Measurements from ENCODE around the gene ITGAL.
A peak's percentile ranks its signal among the peaks of the same experiment; 100 is the strongest.
"Not testable (repeated sequence)": the region's sequence is repeated elsewhere in the genome, so short reads cannot be mapped to it uniquely, and the experiment has no call there.

The ITGAL gene

DNA sequence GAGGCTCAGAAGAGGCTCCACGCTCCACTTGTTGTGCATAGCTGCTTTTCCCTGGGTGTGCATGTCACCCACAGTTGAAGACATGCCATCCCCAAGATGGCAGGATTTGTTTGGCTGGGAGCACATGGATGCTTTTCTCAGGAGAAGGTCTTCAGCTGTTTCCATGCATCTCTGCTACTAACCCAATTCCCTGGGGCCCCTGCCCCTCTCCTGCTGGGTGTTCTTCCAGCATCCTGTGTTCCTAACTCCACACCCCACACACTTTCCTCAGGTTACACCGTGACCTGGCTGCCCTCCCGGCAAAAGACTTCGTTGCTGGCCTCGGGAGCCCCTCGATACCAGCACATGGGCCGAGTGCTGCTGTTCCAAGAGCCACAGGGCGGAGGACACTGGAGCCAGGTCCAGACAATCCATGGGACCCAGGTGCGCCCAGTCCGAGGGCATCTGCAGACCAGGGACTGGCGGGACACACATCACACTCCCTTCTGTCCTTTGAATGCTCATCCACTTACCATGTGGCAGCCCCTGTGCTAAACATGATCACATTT is 21.5 kb downstream of the ITGAL start:
- no peak for DNase-seq

DNA sequence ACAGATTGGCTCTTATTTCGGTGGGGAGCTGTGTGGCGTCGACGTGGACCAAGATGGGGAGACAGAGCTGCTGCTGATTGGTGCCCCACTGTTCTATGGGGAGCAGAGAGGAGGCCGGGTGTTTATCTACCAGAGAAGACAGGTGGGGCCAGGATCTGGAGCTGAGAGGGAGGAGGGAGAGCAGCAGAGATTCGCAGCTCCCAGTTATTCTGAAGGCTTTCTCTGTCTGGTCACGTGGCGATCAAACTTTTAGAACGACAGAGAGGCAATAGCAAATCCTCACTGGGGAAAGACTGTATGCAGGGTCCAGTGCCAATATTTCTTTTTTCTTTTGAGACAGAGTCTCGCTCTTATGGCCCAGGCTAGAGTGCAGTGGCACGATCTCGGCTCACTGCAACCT is 22.2 kb downstream of the ITGAL start:
- no peak for DNase-seq

DNA sequence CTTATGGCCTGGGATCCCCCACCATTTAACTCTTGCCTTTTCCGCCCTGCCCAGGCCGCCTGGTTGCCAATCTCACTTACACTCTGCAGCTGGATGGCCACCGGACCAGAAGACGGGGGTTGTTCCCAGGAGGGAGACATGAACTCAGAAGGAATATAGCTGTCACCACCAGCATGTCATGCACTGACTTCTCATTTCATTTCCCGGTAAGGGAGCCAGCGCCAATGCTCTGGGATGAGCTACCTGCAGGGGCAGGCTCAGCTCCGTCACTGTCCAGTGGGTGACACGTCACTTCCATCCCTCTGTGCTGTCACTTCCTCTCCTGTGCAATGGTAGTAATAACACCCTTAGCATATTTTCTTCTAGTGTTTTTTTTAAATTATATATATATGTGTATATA is 26.7 kb downstream of the ITGAL start:
- DNase-seq: no peak

DNA sequence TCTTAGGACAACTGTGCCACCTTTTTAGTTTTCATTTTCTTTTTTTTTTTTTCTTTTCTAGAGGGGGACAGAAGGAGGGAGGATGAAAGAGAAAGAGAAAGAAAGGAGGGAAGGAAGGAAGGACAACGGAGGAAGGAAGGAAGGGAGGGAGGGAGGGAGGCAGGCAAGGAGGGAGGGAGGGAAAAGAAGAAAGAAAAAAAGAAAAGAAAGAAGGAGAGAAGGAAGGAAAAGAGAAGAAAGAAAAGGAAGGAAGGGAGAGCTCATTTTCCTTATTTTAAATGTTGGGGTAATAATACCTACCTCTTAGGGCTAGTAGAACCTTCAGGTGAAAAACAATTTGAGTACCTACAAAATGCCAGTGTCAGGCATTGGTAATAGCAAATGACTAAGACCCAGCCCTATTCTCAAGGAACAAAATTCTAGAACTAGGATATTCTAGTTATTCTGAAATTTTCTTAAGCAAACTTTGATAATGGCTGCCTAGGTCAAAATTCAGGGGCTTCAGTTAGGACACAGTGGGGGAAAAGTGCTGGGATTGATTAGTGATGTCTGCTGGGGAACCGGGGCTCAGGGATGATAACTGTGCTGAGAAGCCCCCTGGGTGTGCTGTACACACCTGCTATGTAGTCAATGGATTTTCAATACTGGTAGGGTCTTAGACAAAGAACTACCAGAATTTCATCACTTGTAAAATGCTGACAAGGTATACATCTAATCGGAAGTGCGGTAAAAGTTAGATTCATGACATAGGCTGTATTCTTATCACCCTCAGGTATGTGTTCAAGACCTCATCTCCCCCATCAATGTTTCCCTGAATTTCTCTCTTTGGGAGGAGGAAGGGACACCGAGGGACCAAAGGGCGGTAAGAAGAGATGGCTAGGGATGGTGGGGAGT is 31.1 kb downstream of the ITGAL start:
- DNase-seq: no peak

DNA sequence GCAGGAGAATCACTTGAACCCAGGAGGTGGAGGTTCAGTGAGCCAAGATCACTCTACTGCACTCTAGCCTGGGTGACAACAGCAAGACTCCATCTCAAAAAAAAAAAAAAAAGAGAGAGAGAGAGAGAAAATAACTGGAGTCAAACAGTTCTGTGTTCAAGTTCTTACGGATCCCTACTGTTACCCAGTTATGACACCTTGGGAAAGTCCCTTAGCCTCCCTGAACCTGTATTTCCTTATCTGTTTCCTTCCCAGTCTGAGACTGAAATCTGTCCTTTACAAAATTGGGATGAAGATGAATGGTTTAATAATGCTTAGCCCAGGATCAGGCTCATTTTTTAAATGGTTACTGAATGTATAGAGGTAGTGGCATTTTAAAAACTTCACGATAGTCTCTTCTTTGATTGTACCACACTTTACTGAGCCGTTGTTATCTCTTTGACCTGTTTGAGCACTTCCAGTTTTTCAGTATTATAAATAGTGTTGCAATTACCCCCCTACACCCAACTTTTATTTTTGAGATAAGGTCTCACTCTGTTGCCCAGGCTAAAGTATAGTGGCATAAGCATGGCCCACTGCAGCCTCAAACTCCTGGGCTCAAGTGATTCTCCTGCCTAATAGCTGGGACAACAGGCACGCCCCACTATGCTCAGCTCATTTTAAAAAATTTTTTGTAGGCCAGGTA is 36.7 kb downstream of the ITGAL start:
- DNase-seq: no peak

DNA sequence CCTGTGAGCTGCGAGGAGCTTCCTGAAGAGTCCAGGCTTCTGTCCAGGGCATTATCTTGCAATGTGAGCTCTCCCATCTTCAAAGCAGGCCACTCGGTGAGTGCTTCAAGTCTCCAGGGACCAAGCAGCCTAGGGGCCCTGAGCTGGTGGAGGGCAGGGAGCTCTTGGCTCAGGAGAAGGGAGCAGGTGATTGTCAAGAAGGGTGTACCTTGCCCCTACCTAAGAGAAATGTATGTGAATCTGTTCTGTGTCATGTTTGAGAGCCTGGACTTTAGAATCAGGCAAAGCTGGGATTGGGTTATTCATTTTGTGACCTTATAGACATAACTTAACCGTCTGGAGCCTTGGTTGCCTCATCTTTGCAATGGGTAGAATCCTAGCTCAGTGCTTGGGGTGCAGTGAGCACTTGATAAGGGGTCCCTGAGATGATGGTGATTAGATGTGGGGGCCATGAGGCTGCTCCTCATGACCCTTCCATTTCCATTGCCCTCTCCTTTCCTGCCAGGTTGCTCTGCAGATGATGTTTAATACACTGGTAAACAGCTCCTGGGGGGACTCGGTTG is 37.9 kb downstream of the ITGAL start:
- DNase-seq: no peak

DNA sequence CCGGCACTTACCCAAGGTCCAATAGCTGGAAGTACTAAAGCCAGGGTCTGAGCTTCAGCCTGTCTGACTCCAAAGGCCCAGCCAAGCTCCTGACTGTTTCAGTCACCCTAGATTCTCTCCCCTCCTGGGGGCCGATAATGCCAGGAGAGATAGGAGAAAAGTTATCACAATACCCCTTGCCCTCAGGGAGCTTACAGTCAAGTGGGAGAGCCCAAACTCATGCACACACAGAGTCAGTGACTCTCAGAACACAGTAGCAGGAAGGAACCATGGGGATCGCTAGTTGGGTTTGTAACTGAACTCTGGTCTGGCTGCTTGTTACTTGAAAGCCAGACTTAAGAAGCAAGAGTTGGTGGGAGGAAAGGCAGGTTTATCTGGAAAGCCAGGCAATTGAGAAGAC is 39.0 kb downstream of the ITGAL start:
- no peak for DNase-seq

DNA sequence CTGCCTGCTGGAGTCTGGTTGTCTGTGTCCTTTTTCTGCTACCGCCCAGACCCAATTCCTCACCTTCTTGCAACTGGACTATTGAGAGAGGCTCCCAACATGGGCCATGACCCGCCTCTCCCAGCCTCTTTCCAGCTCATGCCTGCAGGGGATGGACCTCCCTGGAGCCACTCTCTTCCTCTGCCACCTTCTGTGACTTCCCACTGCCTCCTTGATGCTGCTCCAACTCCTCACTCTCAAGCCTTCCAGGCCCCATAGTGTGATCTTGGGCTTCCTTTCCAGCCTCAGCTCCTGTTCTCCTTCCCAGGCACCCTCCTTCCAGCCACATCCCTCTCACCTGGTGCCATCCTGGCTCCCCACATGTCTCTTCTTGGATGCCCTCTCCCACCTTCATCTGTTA is 42.7 kb downstream of the ITGAL start:
- no peak for DNase-seq

DNA sequence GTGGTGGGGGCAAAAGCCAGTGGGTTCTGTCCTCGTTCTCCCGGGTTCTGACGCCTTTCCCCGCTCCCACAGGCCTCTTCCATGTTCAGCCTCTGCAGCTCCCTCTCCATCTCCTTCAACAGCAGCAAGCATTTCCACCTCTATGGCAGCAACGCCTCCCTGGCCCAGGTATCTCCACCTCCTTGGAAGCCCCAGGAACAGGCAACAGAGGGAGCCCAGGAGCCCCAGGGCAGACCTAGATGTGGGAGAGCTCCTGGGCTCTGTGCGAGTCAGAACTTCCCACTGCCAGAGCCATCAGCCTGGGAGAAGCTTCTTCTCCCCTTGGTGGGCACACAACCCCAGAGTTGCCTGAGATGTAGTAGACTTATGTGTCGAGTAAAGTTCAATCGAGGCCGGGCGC is 46.0 kb downstream of the ITGAL start:
- no peak for DNase-seq

DNA sequence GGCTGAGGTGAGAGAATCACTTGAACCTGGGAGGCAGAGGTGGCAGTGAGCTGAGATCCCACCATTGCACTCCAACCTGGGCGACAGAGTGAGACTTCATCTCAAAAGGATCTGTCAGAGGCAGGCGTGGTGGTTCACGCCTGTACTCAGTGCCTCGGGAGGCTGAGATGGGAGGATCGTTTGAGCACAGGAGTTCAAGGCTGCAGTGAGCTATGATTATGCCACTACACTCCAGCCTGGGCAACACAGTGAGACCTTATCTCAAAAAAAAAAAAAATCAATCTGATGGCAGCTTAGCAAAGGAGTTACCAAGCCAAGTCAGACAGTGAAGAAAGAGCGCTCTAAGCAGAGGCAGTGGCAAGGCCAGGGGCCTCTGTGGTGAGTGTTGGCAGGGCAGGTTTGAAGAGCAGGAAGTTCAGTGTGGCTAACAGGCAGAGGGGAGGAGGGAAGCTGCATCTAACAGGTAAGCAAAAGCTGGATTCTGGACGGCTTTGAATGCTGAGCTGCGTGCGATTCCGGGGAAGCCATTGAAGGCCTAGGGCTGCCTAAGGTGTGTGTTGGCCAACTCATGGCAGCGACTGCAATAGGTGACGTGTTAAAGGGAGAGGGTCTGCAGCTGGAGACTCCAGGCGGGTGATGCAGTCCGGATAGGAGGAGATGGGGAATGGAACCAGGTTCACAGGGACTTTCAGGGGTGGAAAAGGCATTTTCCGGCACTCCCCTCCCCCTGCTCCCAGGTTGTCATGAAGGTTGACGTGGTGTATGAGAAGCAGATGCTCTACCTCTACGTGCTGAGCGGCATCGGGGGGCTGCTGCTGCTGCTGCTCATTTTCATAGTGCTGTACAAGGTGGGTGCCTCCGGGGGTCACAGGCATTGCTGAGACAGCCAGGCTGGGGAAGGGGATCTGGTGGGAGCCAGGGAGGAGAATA is 46.8 kb downstream of the ITGAL start:
- no peak for DNase-seq

DNA sequence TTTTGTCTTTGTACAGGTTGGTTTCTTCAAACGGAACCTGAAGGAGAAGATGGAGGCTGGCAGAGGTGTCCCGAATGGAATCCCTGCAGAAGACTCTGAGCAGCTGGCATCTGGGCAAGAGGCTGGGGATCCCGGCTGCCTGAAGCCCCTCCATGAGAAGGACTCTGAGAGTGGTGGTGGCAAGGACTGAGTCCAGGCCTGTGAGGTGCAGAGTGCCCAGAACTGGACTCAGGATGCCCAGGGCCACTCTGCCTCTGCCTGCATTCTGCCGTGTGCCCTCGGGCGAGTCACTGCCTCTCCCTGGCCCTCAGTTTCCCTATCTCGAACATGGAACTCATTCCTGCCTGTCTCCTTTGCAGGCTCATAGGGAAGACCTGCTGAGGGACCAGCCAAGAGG is 48.9 kb downstream of the ITGAL start:
- no peak for DNase-seq

DNA sequence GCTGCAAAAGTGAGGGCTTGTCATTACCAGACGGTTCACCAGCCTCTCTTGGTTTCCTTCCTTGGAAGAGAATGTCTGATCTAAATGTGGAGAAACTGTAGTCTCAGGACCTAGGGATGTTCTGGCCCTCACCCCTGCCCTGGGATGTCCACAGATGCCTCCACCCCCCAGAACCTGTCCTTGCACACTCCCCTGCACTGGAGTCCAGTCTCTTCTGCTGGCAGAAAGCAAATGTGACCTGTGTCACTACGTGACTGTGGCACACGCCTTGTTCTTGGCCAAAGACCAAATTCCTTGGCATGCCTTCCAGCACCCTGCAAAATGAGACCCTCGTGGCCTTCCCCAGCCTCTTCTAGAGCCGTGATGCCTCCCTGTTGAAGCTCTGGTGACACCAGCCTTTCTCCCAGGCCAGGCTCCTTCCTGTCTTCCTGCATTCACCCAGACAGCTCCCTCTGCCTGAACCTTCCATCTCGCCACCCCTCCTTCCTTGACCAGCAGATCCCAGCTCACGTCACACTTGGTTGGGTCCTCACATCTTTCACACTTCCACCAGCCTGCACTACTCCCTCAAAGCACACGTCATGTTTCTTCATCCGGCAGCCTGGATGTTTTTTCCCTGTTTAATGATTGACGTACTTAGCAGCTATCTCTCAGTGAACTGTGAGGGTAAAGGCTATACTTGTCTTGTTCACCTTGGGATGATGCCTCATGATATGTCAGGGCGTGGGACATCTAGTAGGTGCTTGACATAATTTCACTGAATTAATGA is 49.5 kb downstream of the ITGAL start:
- no peak for DNase-seq

DNA sequence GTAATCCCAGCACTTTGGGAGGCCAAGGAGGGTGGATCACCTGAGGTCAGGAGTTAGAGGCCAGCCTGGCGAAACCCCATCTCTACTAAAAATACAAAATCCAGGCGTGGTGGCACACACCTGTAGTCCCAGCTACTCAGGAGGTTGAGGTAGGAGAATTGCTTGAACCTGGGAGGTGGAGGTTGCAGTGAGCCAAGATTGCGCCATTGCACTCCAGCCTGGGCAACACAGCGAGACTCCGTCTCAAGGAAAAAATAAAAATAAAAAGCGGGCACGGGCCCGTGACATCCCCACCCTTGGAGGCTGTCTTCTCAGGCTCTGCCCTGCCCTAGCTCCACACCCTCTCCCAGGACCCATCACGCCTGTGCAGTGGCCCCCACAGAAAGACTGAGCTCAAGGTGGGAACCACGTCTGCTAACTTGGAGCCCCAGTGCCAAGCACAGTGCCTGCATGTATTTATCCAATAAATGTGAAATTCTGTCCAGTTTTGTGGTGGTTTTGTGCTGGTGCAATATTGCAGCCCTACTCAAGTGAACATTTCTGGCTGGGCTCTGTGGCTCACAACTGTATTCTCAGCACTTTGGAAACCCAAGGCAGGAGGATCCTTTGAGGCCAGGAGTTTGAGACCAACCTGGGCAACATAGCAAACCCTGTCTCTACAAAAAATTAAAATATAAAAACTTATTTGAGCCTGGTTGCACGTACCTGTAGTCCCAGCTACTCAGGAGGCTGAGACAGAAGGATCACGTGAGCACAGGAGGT is 50.3 kb downstream of the ITGAL start:
- not testable (repeated sequence) for DNase-seq

DNA sequence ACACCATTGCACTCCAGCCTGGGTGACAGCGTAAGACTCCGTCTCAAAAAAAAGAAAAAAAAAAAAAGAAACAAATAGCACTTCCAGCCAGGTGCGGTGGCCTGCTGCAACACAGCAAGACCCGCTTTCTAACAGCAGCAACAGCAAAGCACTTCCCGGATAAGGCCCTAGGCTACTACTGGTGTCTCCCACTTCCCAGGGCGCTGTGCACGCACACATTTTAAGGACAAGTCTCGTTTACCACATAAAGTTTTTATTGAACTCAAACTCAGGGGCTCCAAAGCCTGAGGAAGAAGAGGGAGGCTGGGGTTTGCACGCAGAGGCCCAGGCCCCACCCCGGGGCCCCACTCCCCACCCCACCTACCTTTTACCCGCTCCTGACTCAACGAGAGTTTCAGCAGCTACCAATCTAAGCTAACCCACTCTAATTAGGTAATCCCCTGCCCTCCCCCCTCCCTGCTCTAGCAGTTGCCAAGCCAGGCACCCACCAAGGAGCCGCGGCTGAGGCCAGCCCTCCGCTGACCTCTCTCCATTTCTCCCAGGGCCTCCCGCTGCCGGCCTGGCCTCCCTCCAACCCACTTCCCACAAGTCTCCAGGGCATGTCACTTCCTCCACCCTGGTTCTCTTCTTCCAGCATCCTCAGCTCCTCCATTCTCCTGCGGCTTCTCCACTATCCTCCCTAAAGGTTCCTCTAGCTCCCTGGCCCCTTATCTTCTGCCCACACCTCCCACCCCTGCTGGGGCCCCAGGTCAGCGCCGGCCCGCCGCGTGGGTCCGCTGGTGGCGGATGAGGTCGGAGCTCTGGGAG is 51.4 kb downstream of the ITGAL start:
- DNase-seq: no peak

DNA sequence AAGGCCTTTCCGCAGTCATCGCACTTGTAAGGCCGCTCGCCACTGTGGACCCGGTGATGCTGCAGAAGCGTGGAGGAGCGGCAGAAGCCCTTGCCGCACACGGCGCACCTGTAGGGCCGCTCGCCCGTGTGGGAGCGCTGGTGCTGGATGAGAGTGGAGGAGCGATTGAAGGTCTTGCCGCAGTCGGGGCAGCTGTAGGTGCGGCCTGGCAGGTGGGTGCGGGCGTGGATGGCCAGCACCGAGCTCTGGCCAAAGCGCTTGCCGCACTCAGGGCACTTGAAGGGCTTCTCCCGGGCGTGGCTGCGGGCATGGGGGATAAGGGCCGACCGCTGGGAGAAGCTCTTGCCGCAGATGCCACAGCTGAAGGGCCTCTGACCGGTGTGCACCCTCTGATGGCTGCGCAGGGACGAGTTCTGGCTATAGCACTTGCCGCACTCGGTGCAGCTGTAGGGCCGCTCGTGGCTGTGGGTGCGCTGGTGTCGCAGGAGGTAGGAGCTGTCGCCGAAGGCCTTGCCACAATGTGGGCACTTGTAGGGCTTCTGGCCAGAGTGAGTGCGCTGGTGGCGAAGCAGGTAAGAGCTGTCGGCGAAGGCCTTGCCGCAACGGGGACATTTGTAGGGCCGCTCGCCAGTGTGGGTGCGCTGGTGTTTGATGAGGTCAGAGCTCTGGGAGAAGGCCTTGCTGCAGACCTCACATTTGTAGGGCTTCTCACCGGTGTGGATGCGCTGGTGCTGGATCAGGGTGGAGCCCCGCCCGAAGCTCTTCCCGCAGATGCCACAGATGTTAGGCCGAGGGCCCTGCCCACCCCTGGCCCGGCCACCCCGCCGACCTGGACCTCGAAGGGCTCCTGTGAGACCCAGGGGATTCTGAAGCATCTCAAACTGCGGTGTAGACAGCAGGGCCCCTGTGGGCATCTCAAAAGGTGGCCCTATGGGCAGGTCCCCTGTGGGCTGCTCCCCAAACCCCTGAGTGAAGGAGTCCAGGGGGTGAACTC is 52.3 kb downstream of the ITGAL start:
- no peak for DNase-seq

DNA sequence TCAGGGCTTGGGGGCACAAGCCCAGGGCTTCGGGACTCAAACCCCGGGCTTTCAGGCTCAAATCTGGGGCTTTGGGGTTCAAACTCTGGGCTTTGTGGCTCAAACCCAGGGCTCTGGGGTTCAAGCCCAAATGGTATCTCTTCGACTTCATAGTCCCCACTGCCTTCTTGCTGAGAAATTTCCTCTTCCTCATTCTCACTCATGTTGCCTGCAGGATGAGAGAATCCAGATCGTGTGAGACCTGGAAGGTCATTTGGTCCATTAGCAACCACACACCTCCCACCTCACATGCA is 53.2 kb downstream of the ITGAL start:
- no peak for DNase-seq

DNA sequence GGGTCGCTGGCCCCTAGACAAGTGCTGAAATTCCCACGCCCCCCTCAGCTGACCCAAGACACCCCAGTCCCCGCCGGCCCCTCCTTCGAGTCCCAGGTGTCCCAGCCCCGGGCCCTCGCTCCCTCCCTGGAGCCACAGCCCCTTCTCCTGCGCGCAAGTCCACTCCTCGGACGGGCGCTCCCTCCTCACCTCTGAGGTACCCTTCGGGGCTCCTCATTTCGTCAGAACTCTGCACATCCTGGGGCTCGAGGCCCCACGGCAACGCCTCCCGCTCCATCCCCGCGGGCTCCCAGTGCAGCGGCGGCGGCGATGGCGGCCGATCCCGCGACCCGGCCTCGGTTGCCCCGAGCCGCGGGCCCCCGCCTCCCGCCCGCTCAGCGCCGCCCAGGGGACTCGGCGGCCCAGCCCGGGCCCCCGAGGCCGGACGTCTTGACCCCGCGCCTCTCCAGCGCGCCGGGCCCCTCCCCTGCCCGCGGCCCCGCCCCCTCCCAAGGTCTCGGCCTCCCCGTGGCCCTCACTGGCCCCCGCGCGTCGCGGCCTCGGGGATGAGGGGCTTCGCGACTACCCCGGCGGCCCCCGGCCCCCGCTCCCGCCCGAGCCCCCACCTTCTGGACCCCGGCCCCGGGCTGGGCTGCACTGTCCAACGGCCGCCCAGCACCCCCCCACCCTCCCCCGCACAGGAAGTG is 53.7 kb downstream of the ITGAL start, which contains the start of gene ZNF768:
ZNF768 (minus strand) TSS at position 430 of the 686 bp plus-strand sequence; CDS start at position 277, 153 bp downstream.
- DNase-seq: peak; percentile 73

All from 8988T (cell line).